ENCODE data around the gene ADTRP. TPM values are rescaled to one million over a fixed set of nuclear protein-coding genes. Genes with fewer than 3 reads are reported as not detected.
A peak's percentile ranks its signal among the peaks of the same experiment; 100 is the strongest.

The ADTRP gene
- total RNA-seq, 1 donor from 2014 or later: not detected

DNA sequence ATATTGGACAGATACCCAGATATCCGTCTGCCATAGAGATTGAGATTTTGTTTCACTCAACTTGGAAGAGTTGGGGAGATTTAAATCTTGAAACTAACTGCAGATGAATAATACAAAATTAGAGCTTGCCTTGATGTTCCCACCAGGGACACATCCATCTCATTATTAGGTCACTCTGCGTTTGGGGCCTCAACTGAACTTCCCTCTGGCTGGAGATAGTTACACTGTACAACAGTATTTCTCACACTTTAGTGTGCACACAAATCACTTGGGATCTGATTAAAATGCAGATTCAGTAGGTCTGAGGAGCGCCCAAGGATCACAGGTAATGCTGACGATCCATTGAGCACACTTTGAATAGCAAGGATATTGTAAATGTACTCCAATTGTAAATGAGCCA lies 35.0 kb upstream of the ADTRP start:
- no peaks in the 10 kb centered on the region for H3K9me3 Mint-ChIP-seq (ENCODE audit: unreplicated experiment)

GRCh38 chr6:11812951-11813350 lies 34.3 kb upstream of the ADTRP start:
- no peaks in the 10 kb centered on the region for H3K9me3 Mint-ChIP-seq (ENCODE audit: unreplicated experiment)
- H3K4me1 Mint-ChIP-seq (ENCODE audit: unreplicated experiment): peaks cover 45% of the 10 kb centered on the region
- H3K27ac Mint-ChIP-seq (ENCODE audit: unreplicated experiment): no peak overlapping the region
- no peaks in the 10 kb centered on the region for H3K36me3 Mint-ChIP-seq (ENCODE audit: unreplicated experiment)
- no peaks in the 10 kb centered on the region for H3K27me3 Mint-ChIP-seq (ENCODE audit: unreplicated experiment)
- TF ChIP-seq CTCF (IDR thresholded peaks at IDR 0.05): no peak
- no peak overlapping the region for H3K4me3 Mint-ChIP-seq (ENCODE audit: unreplicated experiment)
- DNase-seq (ENCODE audit: extremely low spot score, unreplicated experiment): no peak

More for the DNA sequence above, 35.0 kb upstream of the ADTRP start:
- no peak for DNase-seq (ENCODE audit: extremely low spot score, unreplicated experiment)
- TF ChIP-seq CTCF (IDR thresholded peaks at IDR 0.05): no peak
- H3K4me3 Mint-ChIP-seq (ENCODE audit: unreplicated experiment): no peak overlapping the region
- peaks cover 45% of the 10 kb centered on the region for H3K4me1 Mint-ChIP-seq (ENCODE audit: unreplicated experiment)
- H3K27ac Mint-ChIP-seq (ENCODE audit: unreplicated experiment): no peak overlapping the region
- no peaks in the 10 kb centered on the region for H3K36me3 Mint-ChIP-seq (ENCODE audit: unreplicated experiment)
- no peaks in the 10 kb centered on the region for H3K27me3 Mint-ChIP-seq (ENCODE audit: unreplicated experiment)

DNA sequence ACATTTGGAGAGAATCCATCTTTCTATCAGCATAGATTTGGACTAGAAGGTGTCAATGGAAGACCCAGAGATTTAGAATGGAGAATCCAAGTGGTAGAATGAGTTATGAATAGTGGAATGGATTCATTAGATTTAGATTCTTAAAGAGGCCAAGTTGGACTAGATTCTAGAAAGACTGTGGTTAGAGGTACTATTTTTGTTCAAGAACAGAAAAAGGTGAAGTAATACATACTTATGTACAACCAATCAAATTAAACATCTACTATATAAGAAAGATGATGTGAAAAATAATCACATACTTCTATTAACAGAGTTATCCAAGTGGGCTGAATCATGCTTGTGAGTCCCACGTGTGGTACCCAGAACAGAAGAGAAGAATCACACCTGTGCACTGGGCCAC lies 33.8 kb upstream of the ADTRP start:
- H3K4me1 Mint-ChIP-seq (ENCODE audit: unreplicated experiment): peaks cover 45% of the 10 kb centered on the region
- H3K9me3 Mint-ChIP-seq (ENCODE audit: unreplicated experiment): no peaks in the 10 kb centered on the region
- no peak for DNase-seq (ENCODE audit: extremely low spot score, unreplicated experiment)
- no peaks in the 10 kb centered on the region for H3K27me3 Mint-ChIP-seq (ENCODE audit: unreplicated experiment)
- TF ChIP-seq CTCF (IDR thresholded peaks at IDR 0.05): no peak
- H3K36me3 Mint-ChIP-seq (ENCODE audit: unreplicated experiment): no peaks in the 10 kb centered on the region
- H3K4me3 Mint-ChIP-seq (ENCODE audit: unreplicated experiment): no peak overlapping the region
- no peak overlapping the region for H3K27ac Mint-ChIP-seq (ENCODE audit: unreplicated experiment)

DNA sequence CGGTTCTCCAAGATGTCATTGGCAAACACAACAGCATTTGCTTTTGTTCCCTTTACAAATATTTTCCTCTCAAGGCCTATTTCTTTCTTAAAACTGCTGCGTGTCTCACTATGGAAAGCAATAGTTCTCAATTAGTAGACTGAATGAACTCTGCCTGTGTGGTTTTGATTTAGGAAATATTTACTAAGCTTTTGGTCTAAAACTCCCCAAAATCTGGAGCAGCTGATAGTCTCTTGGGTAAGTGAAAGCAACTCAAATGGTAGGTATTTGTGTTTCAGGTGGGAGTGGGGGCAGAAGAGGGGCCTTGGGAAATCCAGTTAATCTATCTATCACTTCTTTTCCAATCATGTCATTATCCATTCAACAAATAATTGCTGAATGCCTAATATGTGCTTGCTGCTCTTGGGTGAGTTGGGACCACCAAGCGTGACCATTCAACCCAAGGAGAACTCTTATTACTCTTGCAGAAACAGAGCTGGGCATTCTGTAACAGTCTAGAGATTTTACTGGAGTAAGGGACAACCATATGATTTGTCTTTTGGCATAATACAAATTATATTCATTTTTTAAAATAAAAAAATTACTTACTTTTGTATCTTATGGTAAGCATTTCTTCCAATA lies 33.2 kb upstream of the ADTRP start:
- DNase-seq (ENCODE audit: extremely low spot score, unreplicated experiment): no peak
- no peaks in the 10 kb centered on the region for H3K36me3 Mint-ChIP-seq (ENCODE audit: unreplicated experiment)
- H3K27me3 Mint-ChIP-seq (ENCODE audit: unreplicated experiment): no peaks in the 10 kb centered on the region
- H3K4me3 Mint-ChIP-seq (ENCODE audit: unreplicated experiment): no peak overlapping the region
- H3K27ac Mint-ChIP-seq (ENCODE audit: unreplicated experiment): no peak overlapping the region
- H3K4me1 Mint-ChIP-seq (ENCODE audit: unreplicated experiment): peaks cover 45% of the 10 kb centered on the region
- TF ChIP-seq CTCF (IDR thresholded peaks at IDR 0.05): no peak
- H3K9me3 Mint-ChIP-seq (ENCODE audit: unreplicated experiment): no peaks in the 10 kb centered on the region

- Mint-ChIP-seq H3K27ac (ENCODE audit: unreplicated experiment) (peak overlapping the region; percentile 87), H3K4me1 (ENCODE audit: unreplicated experiment) (peaks cover 48% of the 10 kb centered on the region)
These were observed 32.4 kb upstream of the ADTRP start for GRCh38 chr6:11810854-11811643.

More at GRCh38 chr6:11810854-11811643, 32.4 kb upstream of the ADTRP start:
- TF ChIP-seq CTCF (IDR thresholded peaks at IDR 0.05): no peak
- Mint-ChIP-seq H3K27me3 (ENCODE audit: unreplicated experiment) (no peaks in the 10 kb centered on the region), H3K36me3 (ENCODE audit: unreplicated experiment) (no peaks in the 10 kb centered on the region), H3K9me3 (ENCODE audit: unreplicated experiment) (no peaks in the 10 kb centered on the region), H3K4me3 (ENCODE audit: unreplicated experiment) (no peak overlapping the region)
- DNase-seq (ENCODE audit: extremely low spot score, unreplicated experiment): no peak
